ENCODE measurements around the gene RBM26. TPM values are rescaled to one million over a fixed set of nuclear protein-coding genes. Genes with fewer than 3 reads are reported as not detected.

The RBM26 gene
- total RNA-seq, 1 experiment from 2014 or later: 60.4 TPM

GRCh38 chr13:79340490-79340889 lies 65.6 kb downstream of the RBM26 start:
- intact Hi-C loops (cut with micrococcal nuclease; ENCODE audit: unreplicated experiment): no loop called here
- Histone ChIP-seq H3K9me3 (no peaks in the 10 kb centered on the region), H3K27me3 (replicated peaks; ENCODE audit: control insufficient read depth, insufficient read depth, low read length) (no peaks in the 10 kb centered on the region), H3K4me1 (no peaks in the 10 kb centered on the region), H3K36me3 (ENCODE audit: control insufficient read depth, insufficient read depth, low read length) (peaks cover 5% of the 10 kb centered on the region), H3K4me3 (ENCODE audit: low read depth, low read length) (no peak overlapping the region)
- Mint-ChIP-seq H3K4me1 (ENCODE audit: low read depth, unreplicated experiment) (no peaks in the 10 kb centered on the region), H3K4me3 (ENCODE audit: unreplicated experiment) (no peak overlapping the region), H3K9me3 (ENCODE audit: unreplicated experiment) (no peaks in the 10 kb centered on the region), H3K36me3 (ENCODE audit: insufficient read depth, unreplicated experiment) (peaks cover 57% of the 10 kb centered on the region), H3K27ac (ENCODE audit: unreplicated experiment) (no peak overlapping the region), H3K27me3 (ENCODE audit: insufficient read depth, unreplicated experiment) (no peaks in the 10 kb centered on the region)
- ChIA-PET CTCF (no interaction called here), POLR2A (no interaction called here)
- BruUV-seq (replicated peaks): no TSS peak
- DNase-seq: no peak
- TF ChIP-seq, protein P1, sequence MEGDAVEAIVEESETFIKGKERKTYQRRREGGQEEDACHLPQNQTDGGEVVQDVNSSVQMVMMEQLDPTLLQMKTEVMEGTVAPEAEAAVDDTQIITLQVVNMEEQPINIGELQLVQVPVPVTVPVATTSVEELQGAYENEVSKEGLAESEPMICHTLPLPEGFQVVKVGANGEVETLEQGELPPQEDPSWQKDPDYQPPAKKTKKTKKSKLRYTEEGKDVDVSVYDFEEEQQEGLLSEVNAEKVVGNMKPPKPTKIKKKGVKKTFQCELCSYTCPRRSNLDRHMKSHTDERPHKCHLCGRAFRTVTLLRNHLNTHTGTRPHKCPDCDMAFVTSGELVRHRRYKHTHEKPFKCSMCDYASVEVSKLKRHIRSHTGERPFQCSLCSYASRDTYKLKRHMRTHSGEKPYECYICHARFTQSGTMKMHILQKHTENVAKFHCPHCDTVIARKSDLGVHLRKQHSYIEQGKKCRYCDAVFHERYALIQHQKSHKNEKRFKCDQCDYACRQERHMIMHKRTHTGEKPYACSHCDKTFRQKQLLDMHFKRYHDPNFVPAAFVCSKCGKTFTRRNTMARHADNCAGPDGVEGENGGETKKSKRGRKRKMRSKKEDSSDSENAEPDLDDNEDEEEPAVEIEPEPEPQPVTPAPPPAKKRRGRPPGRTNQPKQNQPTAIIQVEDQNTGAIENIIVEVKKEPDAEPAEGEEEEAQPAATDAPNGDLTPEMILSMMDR (IDR thresholded peaks at IDR 0.05; ENCODE audit: insufficient read depth in 1 of 2, low read depth in 1 of 2, low read length in 1 of 2, severe bottlenecking in 1 of 2, unreplicated experiment in 1 of 2): no peak

GRCh38 chr13:79338343-79338742 lies 67.7 kb downstream of the RBM26 start:
- POLR2A ChIA-PET: no interaction called here
- Mint-ChIP-seq H3K36me3 (ENCODE audit: insufficient read depth, unreplicated experiment) (peaks cover 75% of the 10 kb centered on the region), H3K4me3 (ENCODE audit: unreplicated experiment) (no peak overlapping the region), H3K27ac (ENCODE audit: unreplicated experiment) (no peak overlapping the region), H3K9me3 (ENCODE audit: unreplicated experiment) (no peaks in the 10 kb centered on the region), H3K4me1 (ENCODE audit: low read depth, unreplicated experiment) (no peaks in the 10 kb centered on the region), H3K27me3 (ENCODE audit: insufficient read depth, unreplicated experiment) (no peaks in the 10 kb centered on the region)
- intact Hi-C loops (cut with micrococcal nuclease; ENCODE audit: unreplicated experiment): no loop called here
- no peaks in the 10 kb centered on the region for H3K9me3 ChIP-seq
- CTCF ChIA-PET: no interaction called here
- BruUV-seq (replicated peaks): no TSS peak
- H3K36me3 ChIP-seq (ENCODE audit: control insufficient read depth, insufficient read depth, low read length): peaks cover 3% of the 10 kb centered on the region
- no peak overlapping the region for H3K4me3 ChIP-seq (ENCODE audit: low read depth, low read length)
- no peaks in the 10 kb centered on the region for H3K4me1 ChIP-seq
- TF ChIP-seq, protein P1 (IDR thresholded peaks at IDR 0.05; ENCODE audit: insufficient read depth in 1 of 2, low read depth in 1 of 2, low read length in 1 of 2, severe bottlenecking in 1 of 2, unreplicated experiment in 1 of 2): no peak
- DNase-seq: no peak
- no peaks in the 10 kb centered on the region for H3K27me3 ChIP-seq (replicated peaks; ENCODE audit: control insufficient read depth, insufficient read depth, low read length)

GRCh38 chr13:79336966-79337365 lies 69.1 kb downstream of the RBM26 start:
- intact Hi-C loops (cut with micrococcal nuclease; ENCODE audit: unreplicated experiment): no loop called here
- DNase-seq: no peak
- Mint-ChIP-seq H3K4me1 (ENCODE audit: low read depth, unreplicated experiment) (no peaks in the 10 kb centered on the region), H3K9me3 (ENCODE audit: unreplicated experiment) (no peaks in the 10 kb centered on the region), H3K27me3 (ENCODE audit: insufficient read depth, unreplicated experiment) (no peaks in the 10 kb centered on the region), H3K27ac (ENCODE audit: unreplicated experiment) (peak overlapping the region; percentile 30), H3K4me3 (ENCODE audit: unreplicated experiment) (no peak overlapping the region), H3K36me3 (ENCODE audit: insufficient read depth, unreplicated experiment) (peaks cover 67% of the 10 kb centered on the region)
- POLR2A ChIA-PET: no interaction called here
- no peak overlapping the region for H3K4me3 ChIP-seq (ENCODE audit: low read depth, low read length)
- no peaks in the 10 kb centered on the region for H3K27me3 ChIP-seq (replicated peaks; ENCODE audit: control insufficient read depth, insufficient read depth, low read length)
- no TSS peak for BruUV-seq (replicated peaks)
- H3K9me3 ChIP-seq: no peaks in the 10 kb centered on the region
- CTCF ChIA-PET: no interaction called here
- H3K36me3 ChIP-seq (ENCODE audit: control insufficient read depth, insufficient read depth, low read length): peaks cover 3% of the 10 kb centered on the region
- no peaks in the 10 kb centered on the region for H3K4me1 ChIP-seq
- TF ChIP-seq, protein P1 (IDR thresholded peaks at IDR 0.05; ENCODE audit: insufficient read depth in 1 of 2, low read depth in 1 of 2, low read length in 1 of 2, severe bottlenecking in 1 of 2, unreplicated experiment in 1 of 2): no peak

Measured in Caco-2 (cell line).